HEK293T (cell line): ENCODE data around the gene UBR1.
"Not testable (repeated sequence)": the region's sequence is repeated elsewhere in the genome, so short reads cannot be mapped to it uniquely, and the experiment has no call there.

Experiments used
- CTCF ChIA-PET: fragments of 350-600 bp; formaldehyde crosslinking; extraction: SDS; loops from one replicate; lab custom pipeline; 2021; ENCODE audit warnings: antibody characterized with exemption, inconsistent platforms; lab: Yijun Ruan, JAX
- POLR2A ChIA-PET: fragments of 350-600 bp; formaldehyde crosslinking; extraction: SDS; loops from one replicate; lab custom pipeline; 2020; ENCODE audit warnings: antibody characterized with exemption, inconsistent platforms; lab: Yijun Ruan, JAX
- DNase-seq: peaks from one replicate; pipeline ENCODE4 v3.0.0; 2012; ENCODE audit warnings: mixed read lengths; ENCODE audit errors: extremely low spot score
- ARNT ChIP-seq: fragments of 450-650 bp; IDR thresholded peaks from 2 replicates; pipeline ENCODE4 v1.6.1; 2017; ENCODE audit warnings: mild to moderate bottlenecking
- BHLHE40 ChIP-seq: fragments of 450-650 bp; IDR thresholded peaks from 2 replicates; pipeline ENCODE4 v1.6.1; 2016; ENCODE audit warnings: mild to moderate bottlenecking, moderate library complexity, borderline replicate concordance
- CTBP1 ChIP-seq: fragments of 450-650 bp; IDR thresholded peaks from 2 replicates; pipeline ENCODE4 v1.6.1; 2016; ENCODE audit warnings: borderline replicate concordance
- ELF4 ChIP-seq: fragments of 450-650 bp; IDR thresholded peaks from 2 replicates; pipeline ENCODE4 v1.6.1; 2017; ENCODE audit warnings: antibody characterized with exemption
- FOXA1 ChIP-seq: fragments of 450-650 bp; IDR thresholded peaks from 2 replicates; pipeline ENCODE4 v1.6.1; 2016; ENCODE audit warnings: mild to moderate bottlenecking
- FOXK2 ChIP-seq: fragments of 450-650 bp; IDR thresholded peaks from 2 replicates; pipeline ENCODE4 v1.6.1; 2016; ENCODE audit warnings: mild to moderate bottlenecking
- FOXM1 ChIP-seq: fragments of 450-650 bp; IDR thresholded peaks from 2 replicates; pipeline ENCODE4 v1.6.1; 2017; ENCODE audit warnings: mild to moderate bottlenecking, borderline replicate concordance
- HDGF ChIP-seq: fragments of 450-650 bp; IDR thresholded peaks from 2 replicates; pipeline ENCODE4 v1.6.1; 2017; ENCODE audit warnings: antibody characterized with exemption, borderline replicate concordance
- L3MBTL2 ChIP-seq: fragments of 450-650 bp; conservative IDR thresholded peaks from 2 replicates; pipeline ENCODE4 v1.6.1; 2016; ENCODE audit warnings: mild to moderate bottlenecking
- LEF1 ChIP-seq: fragments of 450-650 bp; IDR thresholded peaks from 2 replicates; pipeline ENCODE4 v1.6.1; 2017; ENCODE audit warnings: mild to moderate bottlenecking, borderline replicate concordance
- NFRKB ChIP-seq: fragments of 450-650 bp; IDR thresholded peaks from 2 replicates; pipeline ENCODE4 v1.6.1; 2016; ENCODE audit warnings: mild to moderate bottlenecking, moderate library complexity
- PKNOX1 ChIP-seq: fragments of 450-650 bp; IDR thresholded peaks from 2 replicates; pipeline ENCODE4 v1.6.1; 2016
- SP1 ChIP-seq: fragments of 450-650 bp; IDR thresholded peaks from 2 replicates; pipeline ENCODE4 v1.6.1; 2017
- SUZ12 ChIP-seq: fragments of 450-650 bp; IDR thresholded peaks from 2 replicates; pipeline ENCODE4 v1.6.1; 2016; ENCODE audit warnings: mild to moderate bottlenecking
- TARDBP ChIP-seq: fragments of 450-650 bp; IDR thresholded peaks from 2 replicates; pipeline ENCODE4 v1.6.1; 2016
- ZNF384 ChIP-seq: fragments of 450-650 bp; IDR thresholded peaks from 2 replicates; pipeline ENCODE4 v1.6.1; 2016

UBR1 gene

GRCh38 chr15:42974202-42974862 is 131.5 kb downstream of the UBR1 start:
- ChIA-PET CTCF (no interaction called here), POLR2A (no interaction called here)

DNA sequence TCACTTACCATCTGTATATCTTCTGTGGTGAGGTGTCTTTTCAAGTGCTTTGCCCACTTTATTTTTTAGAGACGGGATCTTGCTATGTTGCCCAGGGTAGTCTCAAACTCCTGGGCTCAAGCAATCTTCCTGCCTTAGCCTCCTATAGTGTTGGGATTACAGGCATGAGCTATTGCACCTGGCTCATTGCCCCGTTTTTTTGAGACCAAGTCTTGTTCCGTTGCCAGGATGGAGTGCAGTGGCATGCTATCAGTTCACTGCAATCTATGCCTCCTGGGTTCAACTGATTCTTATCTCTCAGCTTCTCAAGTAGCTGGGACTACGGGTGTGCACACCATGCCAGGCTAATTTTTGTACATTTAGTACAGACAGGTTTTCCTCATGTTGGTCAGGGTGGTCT is 132.7 kb downstream of the UBR1 start:
- ChIA-PET POLR2A (no interaction called here), CTCF (no interaction called here)
- TF ChIP-seq FOXM1: no peak
- no peak for TF ChIP-seq ELF4
- no peak for TF ChIP-seq SP1
- no peak for TF ChIP-seq FOXK2
- TF ChIP-seq PKNOX1: no peak
- TF ChIP-seq NFRKB: no peak
- TF ChIP-seq HDGF: no peak
- no peak for TF ChIP-seq ARNT
- TF ChIP-seq L3MBTL2: no peak
- TF ChIP-seq FOXA1: no peak
- no peak for DNase-seq

More at GRCh38 chr15:42974202-42974862, 131.5 kb downstream of the UBR1 start:
- no peak for DNase-seq
- TF ChIP-seq CTBP1: no peak
- TF ChIP-seq SP1: no peak
- no peak for TF ChIP-seq L3MBTL2
- no peak for TF ChIP-seq BHLHE40
- no peak for TF ChIP-seq TARDBP
- no peak for TF ChIP-seq PKNOX1
- no peak for TF ChIP-seq FOXM1
- TF ChIP-seq SUZ12: no peak
- TF ChIP-seq ARNT: no peak
- no peak for TF ChIP-seq FOXA1
- no peak for TF ChIP-seq LEF1
- TF ChIP-seq HDGF: no peak
- no peak for TF ChIP-seq NFRKB
- TF ChIP-seq ELF4: no peak
- no peak for TF ChIP-seq ZNF384

- ChIA-PET CTCF (no interaction called here), POLR2A (no interaction called here)
- DNase-seq: no peak
- TF ChIP-seq TARDBP (no peak), L3MBTL2 (no peak), CTBP1 (no peak), ARNT (no peak), NFRKB (no peak), SP1 (no peak), ZNF384 (no peak), LEF1 (no peak), ELF4 (no peak), SUZ12 (no peak)
Observed at GRCh38 chr15:42971830-42972229, 134.0 kb downstream of the UBR1 start.

- ChIA-PET CTCF (no interaction called here), POLR2A (no interaction called here)
- DNase-seq: no peak
- TF ChIP-seq ELF4: no peak
- no peak for TF ChIP-seq NFRKB
- TF ChIP-seq FOXM1: no peak
- TF ChIP-seq ARNT: no peak
- no peak for TF ChIP-seq CTBP1
- TF ChIP-seq FOXK2: no peak
- no peak for TF ChIP-seq TARDBP
- TF ChIP-seq LEF1: no peak
- TF ChIP-seq ZNF384: no peak
- TF ChIP-seq SUZ12: no peak
- no peak for TF ChIP-seq HDGF
Observed at GRCh38 chr15:42964476-42964875, 141.4 kb downstream of the UBR1 start.

- TF ChIP-seq ELF4 (no peak), ARNT (no peak), SP1 (no peak), NFRKB (no peak), FOXA1 (no peak), SUZ12 (no peak), FOXM1 (no peak), CTBP1 (no peak), FOXK2 (no peak), HDGF (no peak), BHLHE40 (no peak), LEF1 (no peak), ZNF384 (no peak), PKNOX1 (no peak), L3MBTL2 (no peak), TARDBP (no peak)
- POLR2A ChIA-PET: no interaction called here
- DNase-seq: no peak
- CTCF ChIA-PET: interaction anchor here (0.7 kb wide), 1 partner anchor 24 kb away, joined by 3 read pairs; no protein-coding TSS in a partner anchor
Observed at GRCh38 chr15:42955518-42955917, 150.3 kb downstream of the UBR1 start.

GRCh38 chr15:42954291-42954690 is 151.5 kb downstream of the UBR1 start:
- CTCF ChIA-PET: no interaction called here
- POLR2A ChIA-PET: no interaction called here
- DNase-seq: no peak
- TF ChIP-seq SP1 (no peak), FOXK2 (no peak), FOXA1 (no peak), BHLHE40 (no peak), HDGF (no peak), FOXM1 (no peak), LEF1 (no peak), ELF4 (no peak), TARDBP (no peak)

GRCh38 chr15:42948898-42949297 is 156.9 kb downstream of the UBR1 start:
- POLR2A ChIA-PET, CTCF ChIA-PET, DNase-seq: not testable (repeated sequence)
